Measurements from ENCODE around the gene INPP5A. TPM values are rescaled to one million over a fixed set of nuclear protein-coding genes. Genes with fewer than 3 reads are reported as not detected.

Gene INPP5A
- total RNA-seq, 1 experiment from 2014 or later: 16.6 TPM

DNA sequence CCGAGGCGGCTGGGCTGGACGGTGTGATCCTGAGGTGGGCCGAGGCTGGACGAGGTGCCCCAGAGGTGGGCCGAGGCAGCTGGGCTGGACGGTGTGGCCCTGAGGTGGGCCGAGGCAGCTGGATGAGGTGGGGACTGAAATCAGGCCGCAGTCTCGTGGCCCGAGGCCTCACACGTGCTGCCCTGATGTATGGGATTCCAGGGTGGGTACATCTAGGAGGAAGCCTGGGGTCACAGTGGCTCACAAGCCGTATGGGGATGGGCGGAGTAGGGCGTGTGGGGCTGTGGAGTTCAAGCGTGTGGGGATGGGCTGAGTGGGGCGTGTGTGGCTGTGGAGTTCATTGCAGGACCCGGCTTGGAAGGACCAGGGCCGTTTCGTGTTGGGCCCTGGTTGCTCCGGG is 260.8 kb downstream of the INPP5A start:
- H3K4me3 Mint-ChIP-seq (ENCODE audit: low read depth, unreplicated experiment): no peak overlapping the region
- no peaks in the 10 kb centered on the region for H3K9me3 Mint-ChIP-seq (ENCODE audit: low read depth, unreplicated experiment)
- no peak overlapping the region for H3K27ac Mint-ChIP-seq (ENCODE audit: unreplicated experiment)
- H3K27me3 Mint-ChIP-seq (ENCODE audit: unreplicated experiment): peaks cover 2% of the 10 kb centered on the region
- H3K36me3 Mint-ChIP-seq (ENCODE audit: insufficient read depth, unreplicated experiment): no peaks in the 10 kb centered on the region
- intact Hi-C loops (cut with micrococcal nuclease; ENCODE audit: unreplicated experiment): no loop called here
- H3K4me1 Mint-ChIP-seq (ENCODE audit: low read depth, unreplicated experiment): no peaks in the 10 kb centered on the region
- BruUV-seq (replicated peaks): no TSS peak
- DNase-seq: no peak
- TF ChIP-seq, protein P1, sequence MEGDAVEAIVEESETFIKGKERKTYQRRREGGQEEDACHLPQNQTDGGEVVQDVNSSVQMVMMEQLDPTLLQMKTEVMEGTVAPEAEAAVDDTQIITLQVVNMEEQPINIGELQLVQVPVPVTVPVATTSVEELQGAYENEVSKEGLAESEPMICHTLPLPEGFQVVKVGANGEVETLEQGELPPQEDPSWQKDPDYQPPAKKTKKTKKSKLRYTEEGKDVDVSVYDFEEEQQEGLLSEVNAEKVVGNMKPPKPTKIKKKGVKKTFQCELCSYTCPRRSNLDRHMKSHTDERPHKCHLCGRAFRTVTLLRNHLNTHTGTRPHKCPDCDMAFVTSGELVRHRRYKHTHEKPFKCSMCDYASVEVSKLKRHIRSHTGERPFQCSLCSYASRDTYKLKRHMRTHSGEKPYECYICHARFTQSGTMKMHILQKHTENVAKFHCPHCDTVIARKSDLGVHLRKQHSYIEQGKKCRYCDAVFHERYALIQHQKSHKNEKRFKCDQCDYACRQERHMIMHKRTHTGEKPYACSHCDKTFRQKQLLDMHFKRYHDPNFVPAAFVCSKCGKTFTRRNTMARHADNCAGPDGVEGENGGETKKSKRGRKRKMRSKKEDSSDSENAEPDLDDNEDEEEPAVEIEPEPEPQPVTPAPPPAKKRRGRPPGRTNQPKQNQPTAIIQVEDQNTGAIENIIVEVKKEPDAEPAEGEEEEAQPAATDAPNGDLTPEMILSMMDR (IDR thresholded peaks at IDR 0.05; ENCODE audit: unreplicated experiment): no peak
- CTCF ChIA-PET: no interaction called here

DNA sequence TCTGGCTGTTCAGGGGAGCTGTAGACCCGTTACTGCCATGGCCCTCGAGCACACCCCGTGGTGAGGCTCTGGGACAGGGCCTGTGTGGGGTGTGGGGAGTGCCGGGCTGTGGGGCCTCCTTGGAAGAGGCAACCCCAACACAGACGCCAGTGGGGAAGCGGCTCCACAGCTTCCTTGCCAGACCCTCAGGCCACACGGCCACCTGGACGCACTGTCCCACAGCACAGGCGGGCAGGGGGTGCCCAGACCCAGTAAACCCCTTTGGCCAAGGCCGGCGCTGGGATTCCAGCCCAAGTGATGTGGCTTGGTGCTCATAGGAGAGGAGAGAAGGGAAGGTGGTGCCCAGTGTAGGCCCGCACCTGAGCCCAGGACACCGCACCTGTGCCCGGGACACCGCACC is 261.3 kb downstream of the INPP5A start:
- H3K9me3 Mint-ChIP-seq (ENCODE audit: low read depth, unreplicated experiment): no peaks in the 10 kb centered on the region
- no peak overlapping the region for H3K4me3 Mint-ChIP-seq (ENCODE audit: low read depth, unreplicated experiment)
- CTCF ChIA-PET: no interaction called here
- no peaks in the 10 kb centered on the region for H3K4me1 Mint-ChIP-seq (ENCODE audit: low read depth, unreplicated experiment)
- TF ChIP-seq, protein P1 (IDR thresholded peaks at IDR 0.05; ENCODE audit: unreplicated experiment): no peak
- H3K27me3 Mint-ChIP-seq (ENCODE audit: unreplicated experiment): no peaks in the 10 kb centered on the region
- BruUV-seq (replicated peaks): no TSS peak
- H3K36me3 Mint-ChIP-seq (ENCODE audit: insufficient read depth, unreplicated experiment): no peaks in the 10 kb centered on the region
- no peak overlapping the region for H3K27ac Mint-ChIP-seq (ENCODE audit: unreplicated experiment)
- no peak for DNase-seq
- intact Hi-C loops (cut with micrococcal nuclease; ENCODE audit: unreplicated experiment): no loop called here

DNA sequence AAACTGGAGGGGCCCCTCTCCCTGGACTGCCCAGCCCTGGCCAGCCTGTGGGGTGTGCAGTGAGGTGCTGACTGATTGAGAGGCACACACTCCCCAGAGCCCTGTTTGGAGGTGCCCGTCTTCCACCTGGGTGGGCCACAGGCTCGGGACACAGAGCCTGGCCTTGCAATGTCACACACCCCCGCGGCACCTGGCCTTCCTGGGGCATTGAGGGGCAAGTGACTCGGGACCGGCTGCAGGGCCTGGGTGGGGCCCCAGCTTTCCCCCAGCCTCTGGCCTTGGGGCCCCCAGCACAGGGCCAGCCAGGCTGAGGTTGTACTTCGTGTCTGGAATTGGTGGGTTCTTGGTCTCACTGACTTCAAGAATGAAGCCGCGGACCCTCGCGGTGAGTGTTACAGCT is 262.3 kb downstream of the INPP5A start:
- H3K4me1 Mint-ChIP-seq (ENCODE audit: low read depth, unreplicated experiment): no peaks in the 10 kb centered on the region
- TF ChIP-seq, protein P1 (IDR thresholded peaks at IDR 0.05; ENCODE audit: unreplicated experiment): no peak
- CTCF ChIA-PET: no interaction called here
- no peaks in the 10 kb centered on the region for H3K36me3 Mint-ChIP-seq (ENCODE audit: insufficient read depth, unreplicated experiment)
- H3K27ac Mint-ChIP-seq (ENCODE audit: unreplicated experiment): no peak overlapping the region
- intact Hi-C loops (cut with micrococcal nuclease; ENCODE audit: unreplicated experiment): no loop called here
- H3K27me3 Mint-ChIP-seq (ENCODE audit: unreplicated experiment): no peaks in the 10 kb centered on the region
- H3K4me3 Mint-ChIP-seq (ENCODE audit: low read depth, unreplicated experiment): no peak overlapping the region
- H3K9me3 Mint-ChIP-seq (ENCODE audit: low read depth, unreplicated experiment): no peaks in the 10 kb centered on the region
- no TSS peak for BruUV-seq (replicated peaks)
- no peak for DNase-seq

DNA sequence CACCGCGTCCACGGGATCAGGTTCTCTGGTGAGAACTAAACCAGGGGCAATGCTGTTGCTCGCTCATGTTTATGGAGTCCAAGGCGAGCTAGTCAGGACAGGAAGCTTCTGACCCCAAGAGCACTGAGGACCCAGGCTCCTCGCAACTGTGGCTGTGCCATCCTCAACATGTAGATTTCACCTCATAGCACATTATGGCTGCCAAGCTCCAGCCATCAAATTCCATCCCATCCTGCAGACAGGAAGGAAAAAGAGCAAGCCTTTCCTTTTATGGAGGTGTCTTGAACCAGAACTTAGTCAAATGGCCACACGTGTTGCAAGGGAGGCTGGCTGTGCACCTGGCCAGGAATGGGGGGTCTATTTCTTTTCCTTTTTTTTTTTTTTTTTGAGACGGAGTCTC is 264.5 kb downstream of the INPP5A start:
- H3K4me3 Mint-ChIP-seq (ENCODE audit: low read depth, unreplicated experiment): no peak overlapping the region
- H3K27ac Mint-ChIP-seq (ENCODE audit: unreplicated experiment): no peak overlapping the region
- no TSS peak for BruUV-seq (replicated peaks)
- TF ChIP-seq, protein P1 (IDR thresholded peaks at IDR 0.05; ENCODE audit: unreplicated experiment): no peak
- H3K36me3 Mint-ChIP-seq (ENCODE audit: insufficient read depth, unreplicated experiment): no peaks in the 10 kb centered on the region
- CTCF ChIA-PET: interaction anchor here (0.7 kb wide), 1 partner anchor 251 kb away, joined by 3 read pairs; no protein-coding TSS in a partner anchor
- no peaks in the 10 kb centered on the region for H3K4me1 Mint-ChIP-seq (ENCODE audit: low read depth, unreplicated experiment)
- DNase-seq: no peak
- no peaks in the 10 kb centered on the region for H3K27me3 Mint-ChIP-seq (ENCODE audit: unreplicated experiment)
- intact Hi-C loops (cut with micrococcal nuclease; ENCODE audit: unreplicated experiment): no loop called here
- H3K9me3 Mint-ChIP-seq (ENCODE audit: low read depth, unreplicated experiment): no peaks in the 10 kb centered on the region

All from Calu3 (cell line).